Type B pancreatic cell (in vitro differentiated cells): ENCODE measurements around the gene NUP85. TPM values are rescaled to one million over a fixed set of nuclear protein-coding genes. Genes with fewer than 3 reads are reported as not detected.

Experiments used
- DNase-seq: peaks from one replicate; pipeline ENCODE4 v3.0.0; 2021; ENCODE audit warnings: mixed read lengths; ENCODE audit not compliant: unreplicated experiment; ENCODE audit errors: extremely low spot score
- H3K27ac Mint-ChIP-seq: 2 replicates; pipeline ENCODE4 v1.8.0; 2021; ENCODE audit warnings: mild to moderate bottlenecking, mixed read lengths
- H3K27me3 Mint-ChIP-seq: 2 replicates; pipeline ENCODE4 v1.8.0; 2021; ENCODE audit warnings: mixed read lengths
- H3K36me3 Mint-ChIP-seq: 2 replicates; pipeline ENCODE4 v1.8.0; 2021; ENCODE audit warnings: mixed read lengths
- H3K4me1 Mint-ChIP-seq: one replicate; pipeline ENCODE4 v1.8.0; 2021; ENCODE audit warnings: mixed read lengths; ENCODE audit not compliant: unreplicated experiment
- H3K4me3 Mint-ChIP-seq: 2 replicates; pipeline ENCODE4 v1.8.0; 2021; ENCODE audit warnings: mild to moderate bottlenecking, mixed read lengths
- H3K9me3 Mint-ChIP-seq: 2 replicates; pipeline ENCODE4 v1.8.0; 2021; ENCODE audit warnings: mixed read lengths
- CTCF ChIP-seq: fragments of 200-600 bp; sonication (generic); conservative IDR thresholded peaks from 2 replicates; pipeline ENCODE4 v1.5.0; 2021; ENCODE audit warnings: antibody characterized with exemption, mild to moderate bottlenecking
- total RNA-seq: library from RNA; stranded (reverse); gene quantifications from 2 replicates; pipeline ENCODE4 v1.2.1, GENCODE V29; 2021; ENCODE audit warnings: low replicate concordance

The NUP85 gene
- total RNA-seq, 1 donor from 2014 or later = 84.1 TPM

GRCh38 chr17:75168998-75169397 is 36.5 kb upstream of the NUP85 start:
- Mint-ChIP-seq H3K27ac (no peak overlapping the region), H3K27me3 (no peaks in the 10 kb centered on the region), H3K9me3 (no peaks in the 10 kb centered on the region), H3K36me3 (peaks cover 13% of the 10 kb centered on the region), H3K4me1 (peaks cover 5% of the 10 kb centered on the region), H3K4me3 (no peak overlapping the region)
- DNase-seq = no peak
- no peak for TF ChIP-seq CTCF

- Mint-ChIP-seq H3K4me1 (peaks cover 5% of the 10 kb centered on the region), H3K27ac (no peak overlapping the region), H3K36me3 (peaks cover 18% of the 10 kb centered on the region), H3K27me3 (no peaks in the 10 kb centered on the region), H3K9me3 (no peaks in the 10 kb centered on the region), H3K4me3 (no peak overlapping the region)
- no peak for DNase-seq
- TF ChIP-seq CTCF = no peak
Observed at GRCh38 chr17:75173526-75173925, 32.0 kb upstream of the NUP85 start.

- Mint-ChIP-seq H3K36me3 (peaks cover 21% of the 10 kb centered on the region), H3K4me3 (no peak overlapping the region), H3K9me3 (no peaks in the 10 kb centered on the region), H3K4me1 (peaks cover 5% of the 10 kb centered on the region), H3K27me3 (no peaks in the 10 kb centered on the region), H3K27ac (no peak overlapping the region)
- no peak for DNase-seq
- TF ChIP-seq CTCF = no peak
Observed at GRCh38 chr17:75174996-75175395, 30.5 kb upstream of the NUP85 start.

GRCh38 chr17:75176625-75177024 is 28.9 kb upstream of the NUP85 start:
- Mint-ChIP-seq H3K27me3 (no peaks in the 10 kb centered on the region), H3K36me3 (peaks cover 29% of the 10 kb centered on the region), H3K9me3 (no peaks in the 10 kb centered on the region), H3K4me3 (no peak overlapping the region), H3K27ac (no peak overlapping the region), H3K4me1 (peaks cover 13% of the 10 kb centered on the region)
- DNase-seq = no peak
- TF ChIP-seq CTCF = no peak

GRCh38 chr17:75178453-75178852 is 27.0 kb upstream of the NUP85 start:
- Mint-ChIP-seq H3K4me1 (peaks cover 10% of the 10 kb centered on the region), H3K27ac (no peak overlapping the region), H3K36me3 (peaks cover 26% of the 10 kb centered on the region), H3K27me3 (no peaks in the 10 kb centered on the region), H3K4me3 (no peak overlapping the region), H3K9me3 (no peaks in the 10 kb centered on the region)
- no peak for TF ChIP-seq CTCF
- no peak for DNase-seq

- Mint-ChIP-seq H3K4me1 (peaks cover 16% of the 10 kb centered on the region), H3K9me3 (peaks cover 6% of the 10 kb centered on the region), H3K4me3 (peak overlapping the region; percentile 93), H3K27ac (peak overlapping the region; percentile 85), H3K27me3 (no peaks in the 10 kb centered on the region), H3K36me3 (peaks cover 22% of the 10 kb centered on the region)
- no peak for DNase-seq
- TF ChIP-seq CTCF = no peak
Observed at GRCh38 chr17:75181110-75181509, 24.4 kb upstream of the NUP85 start.
